Keratinocyte (primary cell): ENCODE measurements around the gene ZNF883. TPM values are rescaled to one million over a fixed set of nuclear protein-coding genes. Genes with fewer than 3 reads are reported as not detected.
"Not testable (repeated sequence)": the region's sequence is repeated elsewhere in the genome, so short reads cannot be mapped to it uniquely, and the experiment has no call there.

ENCODE experiments used
- DNase-seq: peaks from one replicate; pipeline ENCODE4 v3.0.0-alpha.2; 2011; ENCODE audit warnings: low read depth, missing footprints, low spot score
- FAIRE-seq: peaks from 2 replicates; lab custom pipeline; 2011; peaks lifted over from hg19 to GRCh38; lab: Jason Lieb, UNC
- H2AFZ ChIP-seq: 2 replicates; pipeline ENCODE4 v1.6.0; 2012; ENCODE audit warnings: low read length, control low read depth, inconsistent platforms; ENCODE audit not compliant: control insufficient read depth
- H3K27ac ChIP-seq: 2 replicates; pipeline ENCODE4 v1.5.1; 2011; ENCODE audit warnings: low read length; ENCODE audit not compliant: control insufficient read depth, insufficient read depth
- H3K27me3 ChIP-seq: 3 replicates; pipeline ENCODE4 v1.6.0; 2011; ENCODE audit warnings: low read length; ENCODE audit not compliant: control insufficient read depth, insufficient read depth; ENCODE audit errors: extremely low read depth
- H3K36me3 ChIP-seq, 2 experiments: 2 replicates in 1 of 2; 3 replicates in 1 of 2; pipeline ENCODE4 v1.5.1; 2011; ENCODE audit warnings: low read length in 2 of 2, mild to moderate bottlenecking in 1 of 2; ENCODE audit not compliant: control insufficient read depth in 2 of 2, insufficient read depth in 2 of 2; ENCODE audit errors: extremely low read depth in 1 of 2
- H3K4me1 ChIP-seq: 3 replicates; pipeline ENCODE4 v1.5.1; 2011; ENCODE audit warnings: low read length; ENCODE audit not compliant: control insufficient read depth, insufficient read depth; ENCODE audit errors: extremely low read depth
- H3K4me2 ChIP-seq: 3 replicates; pipeline ENCODE4 v1.6.0; 2011; ENCODE audit warnings: low read depth, low read length; ENCODE audit not compliant: control insufficient read depth, insufficient read depth; ENCODE audit errors: extremely low read depth
- H3K4me3 ChIP-seq, 3 experiments: fragments of 200-600 bp in 1 of 3; sonication (generic) in 1 of 3; 2 replicates in 2 of 3; 3 replicates in 1 of 3; pipeline ENCODE4 v1.5.1; 2011 to 2016; ENCODE audit warnings: low read length in 3 of 3, mild to moderate bottlenecking in 3 of 3, control low read depth in 2 of 3, inconsistent platforms in 1 of 3, low read depth in 1 of 3, mixed read lengths in 1 of 3, mixed run types in 1 of 3, moderate library complexity in 1 of 3; ENCODE audit not compliant: control insufficient read depth in 2 of 3, insufficient read depth in 2 of 3; ENCODE audit errors: extremely low read depth in 1 of 3
- H3K79me2 ChIP-seq: 2 replicates; pipeline ENCODE4 v1.6.0; 2012; ENCODE audit warnings: low read length; ENCODE audit not compliant: control insufficient read depth, insufficient read depth
- H3K9ac ChIP-seq: 3 replicates; pipeline ENCODE4 v1.6.0; 2011; ENCODE audit warnings: low read length; ENCODE audit not compliant: control insufficient read depth, insufficient read depth; ENCODE audit errors: extremely low read depth
- H3K9me1 ChIP-seq: 3 replicates; pipeline ENCODE4 v1.6.0; 2011; ENCODE audit warnings: low read length; ENCODE audit not compliant: control insufficient read depth, insufficient read depth; ENCODE audit errors: extremely low read depth
- H3K9me3 ChIP-seq: 2 replicates; pipeline ENCODE4 v1.5.1; 2012; ENCODE audit warnings: low read depth, low read length; ENCODE audit not compliant: control insufficient read depth
- H4K20me1 ChIP-seq: 3 replicates; pipeline ENCODE4 v1.6.0; 2011; ENCODE audit warnings: low read length; ENCODE audit not compliant: control insufficient read depth, insufficient read depth; ENCODE audit errors: extremely low read depth
- CTCF ChIP-seq, 3 experiments: IDR thresholded peaks in 1 of 3; conservative IDR thresholded peaks in 1 of 3; optimal IDR thresholded peaks in 1 of 3; 2 replicates in 2 of 3; 3 replicates in 1 of 3; pipeline versions ENCODE3 to v1.5.1; 2011; ENCODE audit warnings: low read length in 3 of 3, mild to moderate bottlenecking in 3 of 3, moderate library complexity in 2 of 3, control low read depth in 1 of 3, inconsistent platforms in 1 of 3; ENCODE audit not compliant: insufficient read depth in 2 of 3; ENCODE audit errors: extremely low read depth in 1 of 3
- EZH2 ChIP-seq: IDR thresholded peaks from one replicate; pipeline ENCODE4 v1.6.1; 2012; ENCODE audit warnings: inconsistent platforms, mild to moderate bottlenecking, low read length, moderate library complexity
- dilution Hi-C: fragments of 300-500 bp; cut with MboI; formaldehyde crosslinking; loops from one replicate; pipeline ENCODE4 v1.7.0; 2020; ENCODE audit warnings: low sequenced_read_pairs; ENCODE audit not compliant: extremely low pct_ligation_motif_present
- polyA plus RNA-seq, 5 experiments: library from polyadenylated mRNA; depleted of rRNA in 3 of 5; stranded (reverse) in 3 of 5; stranded (forward) in 1 of 5; unstranded in 1 of 5; fragments of >200 nt; gene quantifications; 1 replicate in 1 of 5; 2 replicates in 3 of 5; 3 replicates in 1 of 5; pipeline versions ENCODE4 v1.2.1 to v1.2.3, GENCODE V29; 2011 to 2012; ENCODE audit warnings: missing spikeins in 2 of 5, low read depth in 1 of 5, low replicate concordance in 1 of 5

The ZNF883 gene
- polyA plus RNA-seq, 1 donor (not counting 4 experiments of a cell fraction or from before 2014, with no cell fraction given) = 0.98 TPM

GRCh38 chr9:113059581-113060284 is 47.7 kb upstream of the ZNF883 start:
- H3K9me3 ChIP-seq = peaks cover 11% of the 10 kb centered on the region
- FAIRE-seq, H3K79me2 ChIP-seq, H3K36me3 ChIP-seq, H3K9ac ChIP-seq, H3K27ac ChIP-seq, DNase-seq, dilution Hi-C loops, H4K20me1 ChIP-seq, H3K4me2 ChIP-seq, H3K9me1 ChIP-seq, H3K4me3 ChIP-seq, H2AFZ ChIP-seq, H3K4me1 ChIP-seq: not testable (repeated sequence)
- peak; percentile 49 for TF ChIP-seq EZH2
- peaks cover 28% of the 10 kb centered on the region for H3K27me3 ChIP-seq

- Histone ChIP-seq H3K4me1 (no peaks in the 10 kb centered on the region), H4K20me1 (no peaks in the 10 kb centered on the region), H3K27ac (no peak overlapping the region), H3K4me3 (peak overlapping the region; percentile 69 to 78 (median 76)), H3K27me3 (peaks cover 19% of the 10 kb centered on the region), H3K9me3 (peaks cover 7% of the 10 kb centered on the region), H3K36me3 (no peaks in the 10 kb centered on the region), H3K9me1 (no peaks in the 10 kb centered on the region), H3K79me2 (no peaks in the 10 kb centered on the region), H3K4me2 (peak overlapping the region; percentile 64), H3K9ac (no peak overlapping the region), H2AFZ (peak overlapping the region; percentile 98)
- TF ChIP-seq CTCF (optimal IDR thresholded peaks at IDR 0.05 in 1 of 3, IDR thresholded peaks at IDR 0.05 in 1 of 3, conservative IDR thresholded peaks at IDR 0.05 in 1 of 3; ENCODE audit: extremely low read depth in 1 of 3, insufficient read depth in 2 of 3, low read length in 3 of 3) (no peak), EZH2 (no peak)
- FAIRE-seq (no peak), DNase-seq (no peak)
- dilution Hi-C loops = no loop called here
Observed at GRCh38 chr9:113057193-113057592, 45.2 kb upstream of the ZNF883 start.
